DOHH2 (cell line): Measurements from ENCODE around the gene NDE1.

ENCODE experiments used
- H3F3A ChIP-seq: fragments of 200-600 bp; sonication (generic), shearing (Covaris generic); 2 replicates; pipeline ENCODE4 v1.6.0; 2016; ENCODE audit warnings: antibody characterized with exemption, mild to moderate bottlenecking; ENCODE audit not compliant: control insufficient read depth, insufficient read depth
- H3K27ac ChIP-seq: fragments of 200-600 bp; sonication (generic); 2 replicates; pipeline ENCODE4 v1.5.1; 2014; ENCODE audit warnings: low read depth, mild to moderate bottlenecking, low read length, moderate library complexity
- H3K27me3 ChIP-seq: fragments of 200-600 bp; sonication (generic); 2 replicates; pipeline ENCODE4 v1.6.1; 2014; ENCODE audit warnings: mild to moderate bottlenecking, low read length, mixed read lengths; ENCODE audit not compliant: control insufficient read depth
- H3K36me3 ChIP-seq: fragments of 200-600 bp; sonication (generic); 2 replicates; pipeline ENCODE4 v1.6.1; 2014; ENCODE audit warnings: mild to moderate bottlenecking, low read length, moderate library complexity, mixed read lengths; ENCODE audit not compliant: control insufficient read depth
- H3K4me1 ChIP-seq: fragments of 200-600 bp; sonication (generic); 2 replicates; pipeline ENCODE4 v1.6.1; 2014; ENCODE audit warnings: mild to moderate bottlenecking, low read length, mixed read lengths; ENCODE audit not compliant: control insufficient read depth
- H3K4me2 ChIP-seq: fragments of 200-600 bp; sonication (generic); 2 replicates; pipeline ENCODE4 v1.6.0; 2014; ENCODE audit warnings: mild to moderate bottlenecking, low read length, moderate library complexity
- H3K4me3 ChIP-seq: fragments of 200-600 bp; sonication (generic); 2 replicates; pipeline ENCODE4 v1.5.1; 2014; ENCODE audit warnings: mild to moderate bottlenecking, low read length, mixed read lengths
- H3K79me2 ChIP-seq: fragments of 200-600 bp; sonication (generic); 2 replicates; pipeline ENCODE4 v1.6.1; 2014; ENCODE audit warnings: mild to moderate bottlenecking, low read length, mixed read lengths; ENCODE audit not compliant: control insufficient read depth
- H3K9me2 ChIP-seq: fragments of 200-600 bp; sonication (generic); replicated peaks from 2 replicates; pipeline ENCODE4 v1.6.1; 2014; ENCODE audit warnings: mild to moderate bottlenecking, low read length, mixed read lengths; ENCODE audit not compliant: control insufficient read depth
- H3K9me3 ChIP-seq: fragments of 200-600 bp; sonication (generic); 2 replicates; pipeline ENCODE4 v1.6.1; 2014; ENCODE audit warnings: antibody characterized with exemption, low read length, mixed read lengths; ENCODE audit not compliant: control insufficient read depth, insufficient read depth
- H4K20me1 ChIP-seq: fragments of 200-600 bp; sonication (generic); 2 replicates; pipeline ENCODE4 v1.6.0; 2014; ENCODE audit warnings: low read depth, mild to moderate bottlenecking, antibody characterized with exemption, low read length, moderate library complexity; ENCODE audit not compliant: control insufficient read depth, insufficient read depth
- CTCF ChIP-seq: fragments of 200-600 bp; sonication (generic); IDR thresholded peaks from one replicate; pipeline ENCODE4 v1.5.1; 2014; ENCODE audit warnings: antibody characterized with exemption, mild to moderate bottlenecking, low read depth, low read length; ENCODE audit not compliant: poor library complexity, severe bottlenecking
- EZH2phosphoT487 ChIP-seq: fragments of 200-600 bp; sonication (generic); IDR thresholded peaks from 2 replicates; pipeline ENCODE4 v1.6.1; 2017; ENCODE audit warnings: borderline replicate concordance, mild to moderate bottlenecking, antibody characterized with exemption, low read length, moderate library complexity, mixed read lengths

NDE1 gene

DNA sequence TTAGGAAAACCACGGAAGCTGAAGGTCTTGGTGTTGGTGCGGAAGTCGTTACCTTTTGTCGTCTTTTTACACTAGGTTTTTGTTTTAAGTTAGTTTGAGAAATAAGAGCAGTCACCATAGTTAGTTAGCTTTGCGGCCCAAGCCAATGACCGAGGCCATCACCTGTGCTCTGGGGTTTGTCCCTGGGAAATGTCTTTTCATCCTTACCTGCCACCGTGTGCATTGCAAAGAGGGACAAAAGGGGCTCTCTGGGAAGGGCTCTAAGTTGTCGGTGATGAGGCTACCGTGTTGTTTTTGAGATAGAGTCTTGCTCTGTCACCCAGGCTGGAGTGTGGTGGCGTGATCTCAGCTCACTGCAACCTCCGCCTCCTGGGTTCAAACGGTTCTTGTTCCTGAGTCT is 49.8 kb downstream of the NDE1 start:
- Histone ChIP-seq H3K4me2 (no peak overlapping the region), H3K9me2 (no peaks in the 10 kb centered on the region), H3K27me3 (no peaks in the 10 kb centered on the region), H3K4me1 (no peaks in the 10 kb centered on the region), H3F3A (peaks cover 3% of the 10 kb centered on the region; the same call in 1 of the 2 replicates), H4K20me1 (no peaks in the 10 kb centered on the region), H3K79me2 (no peaks in the 10 kb centered on the region), H3K4me3 (no peak overlapping the region), H3K9me3 (no peaks in the 10 kb centered on the region), H3K27ac (no peak overlapping the region), H3K36me3 (peaks cover 58% of the 10 kb centered on the region)
- TF ChIP-seq CTCF (no peak), EZH2phosphoT487 (no peak)

DNA sequence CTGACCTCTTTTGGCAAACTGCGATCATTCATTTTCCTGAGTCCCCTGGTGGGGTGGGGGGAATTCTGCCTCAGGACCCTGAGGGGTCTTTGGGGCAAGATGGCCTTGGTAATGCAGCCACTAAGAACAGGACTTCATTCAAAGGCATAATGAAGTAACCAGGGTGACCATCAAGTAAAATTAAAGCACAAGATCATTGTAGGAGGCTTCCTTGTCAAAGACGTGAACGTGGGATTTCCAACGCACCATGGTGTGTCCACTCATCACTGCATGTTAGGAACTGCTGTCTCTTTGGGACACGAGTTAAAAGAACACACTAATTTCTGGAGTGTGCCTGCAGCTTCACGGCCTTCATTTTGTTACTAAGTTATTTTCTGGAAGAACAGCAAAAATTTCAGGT is 51.3 kb downstream of the NDE1 start:
- peaks cover 56% of the 10 kb centered on the region for H3K36me3 ChIP-seq

DNA sequence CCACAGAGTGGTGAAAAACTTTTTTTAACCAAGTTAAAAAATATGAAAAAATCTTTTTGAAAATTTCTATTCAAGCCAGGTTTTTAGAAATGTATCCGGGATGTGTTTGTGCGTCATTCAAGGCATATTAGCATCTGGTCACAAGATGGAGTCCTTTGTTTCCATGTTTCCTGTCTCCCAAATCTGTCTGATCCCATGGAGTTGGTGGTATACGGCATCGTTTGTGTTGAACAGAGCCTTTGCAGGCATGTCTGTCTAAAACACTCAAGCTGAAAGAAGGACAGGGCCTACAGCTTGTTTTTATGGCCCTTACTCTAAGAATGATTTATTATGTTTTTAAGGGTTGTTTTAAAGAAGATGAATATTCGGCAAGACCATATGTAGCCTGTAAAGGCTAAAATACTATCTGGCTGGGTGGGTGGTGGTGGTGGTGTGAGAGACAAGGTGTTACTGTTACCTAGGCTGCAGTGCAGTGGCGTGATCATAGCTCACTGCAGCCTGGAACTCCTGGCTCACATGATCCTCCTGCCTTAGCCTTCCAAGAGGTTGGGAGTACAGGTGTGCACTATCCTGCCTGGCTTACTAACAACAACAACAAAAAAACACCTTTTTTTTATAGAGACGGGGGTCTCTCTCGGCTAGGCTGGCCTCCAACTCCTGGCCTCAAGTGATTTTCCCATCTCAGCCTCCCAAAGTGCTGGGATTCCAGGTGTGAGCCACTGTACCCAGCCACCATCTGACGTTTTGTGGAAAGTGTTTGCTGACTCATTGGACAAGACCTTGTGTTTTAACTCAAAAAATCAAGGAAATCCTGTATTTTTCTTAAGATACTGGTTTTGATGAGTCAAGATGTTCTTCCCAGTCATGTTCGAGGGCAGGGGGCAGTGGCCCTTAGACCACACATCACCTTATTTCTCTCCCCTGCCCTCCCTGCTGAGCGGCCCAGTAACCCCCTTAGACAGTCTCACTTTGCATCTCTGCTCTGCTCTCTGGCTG is 52.2 kb downstream of the NDE1 start:
- Histone ChIP-seq H3K27me3 (no peaks in the 10 kb centered on the region), H3K9me3 (no peaks in the 10 kb centered on the region), H3K36me3 (peaks cover 47% of the 10 kb centered on the region), H3K4me2 (no peak overlapping the region), H3K4me3 (no peak overlapping the region), H3K4me1 (no peaks in the 10 kb centered on the region), H3K9me2 (no peaks in the 10 kb centered on the region), H4K20me1 (no peaks in the 10 kb centered on the region), H3K79me2 (no peaks in the 10 kb centered on the region), H3K27ac (no peak overlapping the region), H3F3A (peaks cover 3% of the 10 kb centered on the region; the same call in 1 of the 2 replicates)
- TF ChIP-seq CTCF = no peak
- no peak for TF ChIP-seq EZH2phosphoT487

More for the DNA sequence above, 51.3 kb downstream of the NDE1 start:
- Histone ChIP-seq H3F3A (peaks cover 3% of the 10 kb centered on the region; the same call in 1 of the 2 replicates), H3K79me2 (no peaks in the 10 kb centered on the region), H4K20me1 (no peaks in the 10 kb centered on the region), H3K4me2 (no peak overlapping the region), H3K9me3 (no peaks in the 10 kb centered on the region), H3K27ac (no peak overlapping the region), H3K9me2 (no peaks in the 10 kb centered on the region), H3K27me3 (no peaks in the 10 kb centered on the region), H3K4me3 (no peak overlapping the region), H3K4me1 (no peaks in the 10 kb centered on the region)
- no peak for TF ChIP-seq CTCF
